GM21723 (cell line): ENCODE results near the gene TEAD1.

Source experiments
- ATAC-seq: cut with Tn5 transposase; IDR thresholded peaks from one replicate; pipeline ENCODE4 v1.9.1; 2021; ENCODE audit warnings: mild to moderate bottlenecking, moderate library complexity; ENCODE audit not compliant: unreplicated experiment

The TEAD1 gene

DNA sequence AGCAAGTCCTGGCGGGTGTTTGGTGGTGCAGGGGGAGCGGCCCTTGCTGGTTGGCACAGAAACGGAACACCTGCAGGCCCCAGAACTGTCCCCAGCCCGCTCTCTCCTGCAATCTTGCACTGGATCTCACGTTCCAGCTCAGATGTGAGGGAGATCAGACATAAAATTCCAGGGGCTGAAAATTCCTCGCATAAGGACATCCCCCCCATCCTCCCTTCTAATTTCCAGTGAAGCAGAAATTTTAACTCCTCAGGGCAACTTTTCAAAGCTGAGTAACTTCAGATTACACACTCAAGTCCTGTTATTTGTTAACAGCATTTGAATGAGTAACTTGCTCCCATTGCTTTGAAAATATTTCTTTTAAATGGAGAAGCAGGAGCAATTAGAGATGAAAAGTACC is 294.6 kb downstream of the TEAD1 start:
- no peak for ATAC-seq

DNA sequence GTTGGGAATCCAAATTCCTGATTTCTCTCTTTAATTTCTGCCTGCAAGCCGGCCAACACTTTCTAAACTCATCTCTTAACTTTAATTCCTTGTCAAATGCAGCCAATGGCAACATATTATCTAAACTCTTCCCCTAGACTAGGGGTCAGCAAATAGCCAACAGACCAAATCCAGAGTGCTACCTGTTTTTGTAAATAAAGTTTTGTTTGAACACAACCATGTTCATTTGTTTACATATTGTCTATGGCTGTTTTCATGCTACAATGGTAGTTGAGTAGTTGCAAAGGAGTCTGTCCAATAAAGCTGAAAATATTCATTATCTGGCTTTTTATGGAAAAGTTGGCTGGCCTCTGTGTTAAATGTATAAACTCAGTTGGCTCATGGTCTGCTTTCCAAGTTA is 297.7 kb downstream of the TEAD1 start:
- ATAC-seq, result no peak

DNA sequence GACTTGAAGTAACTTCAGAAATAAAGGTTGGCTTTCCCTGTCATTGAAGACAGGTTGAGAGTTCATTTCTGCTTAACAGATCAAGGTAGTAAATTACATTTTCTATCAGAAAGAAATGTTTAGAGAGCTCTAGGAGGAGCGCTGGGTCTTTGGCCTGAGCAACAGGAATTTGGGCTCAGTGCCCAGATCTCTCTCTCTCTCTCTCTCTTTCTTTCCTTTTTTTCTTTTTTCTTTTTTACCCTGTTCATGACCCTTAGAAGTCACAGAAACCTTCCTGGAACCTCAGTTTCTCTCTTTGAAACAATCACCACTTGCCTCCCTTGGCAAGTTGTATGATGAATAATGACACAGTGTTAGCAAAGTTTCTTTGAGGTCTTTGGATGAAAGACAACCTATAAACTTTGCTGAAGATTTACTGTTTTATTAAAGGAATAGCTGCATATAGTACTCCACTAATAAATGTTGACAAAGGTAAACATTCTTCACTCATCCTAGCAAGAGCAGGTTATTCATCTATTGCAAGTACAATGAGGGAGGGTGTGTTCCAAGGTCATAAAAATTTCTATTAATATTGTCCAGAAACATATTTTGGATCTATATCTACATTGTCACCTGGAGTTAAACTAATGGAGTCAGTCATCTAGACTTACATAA is 299.4 kb downstream of the TEAD1 start:
- ATAC-seq, result no peak

DNA sequence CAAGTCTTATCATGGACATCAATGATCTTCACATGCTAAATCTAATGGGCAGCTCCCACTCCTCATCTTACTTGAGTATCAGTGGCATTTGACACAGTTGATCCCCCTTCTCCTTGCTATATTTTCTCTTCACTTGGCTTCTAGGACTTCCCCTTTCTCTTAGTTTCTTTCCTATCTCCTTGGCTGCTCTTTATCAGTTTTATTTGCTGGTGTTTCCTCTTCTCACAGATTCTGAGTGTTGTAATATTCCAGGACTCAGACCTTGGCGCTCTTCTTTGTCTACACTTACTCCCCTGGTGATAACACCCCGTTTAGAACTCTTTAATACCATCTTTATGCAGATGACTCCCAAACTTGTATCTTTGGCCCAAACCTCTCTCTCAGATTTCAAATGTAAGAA is 301.0 kb downstream of the TEAD1 start:
- no peak for ATAC-seq

DNA sequence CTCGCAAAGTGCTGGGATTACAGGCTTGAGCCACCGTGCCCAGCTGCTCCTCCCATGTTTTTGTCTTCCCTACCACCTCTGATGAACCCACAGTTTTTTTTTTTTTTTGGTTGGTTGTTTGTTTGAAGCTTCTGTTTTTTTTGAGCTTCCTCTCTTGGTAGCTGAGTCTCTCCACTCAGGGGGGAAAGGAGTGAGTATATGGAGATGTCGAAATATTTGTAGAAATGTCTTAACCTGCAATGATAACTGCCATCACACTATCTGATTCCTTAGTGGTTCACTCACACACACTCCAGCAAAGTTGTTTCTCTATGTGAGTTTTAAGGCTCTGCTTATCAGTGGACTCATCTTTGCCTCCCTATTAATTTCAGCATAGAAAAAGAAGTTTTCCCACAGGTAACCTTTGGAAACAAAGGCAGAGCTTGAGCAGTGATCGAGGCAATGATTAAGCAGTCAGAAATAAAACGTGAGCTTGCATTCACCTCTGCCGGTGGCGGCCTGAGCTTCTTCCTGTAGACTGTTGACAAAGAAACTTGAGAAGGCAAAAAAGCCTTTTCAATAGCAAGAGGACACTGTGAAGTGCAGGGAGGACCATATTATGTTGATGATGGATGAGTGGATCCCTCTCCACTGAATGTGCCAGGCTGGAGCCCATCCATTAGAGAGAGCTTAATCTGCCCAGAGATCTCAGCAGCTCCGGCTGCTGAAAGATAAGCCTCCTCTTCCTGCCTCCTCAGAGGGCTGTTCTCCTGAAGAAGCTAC is 305.9 kb downstream of the TEAD1 start:
- no peak for ATAC-seq

DNA sequence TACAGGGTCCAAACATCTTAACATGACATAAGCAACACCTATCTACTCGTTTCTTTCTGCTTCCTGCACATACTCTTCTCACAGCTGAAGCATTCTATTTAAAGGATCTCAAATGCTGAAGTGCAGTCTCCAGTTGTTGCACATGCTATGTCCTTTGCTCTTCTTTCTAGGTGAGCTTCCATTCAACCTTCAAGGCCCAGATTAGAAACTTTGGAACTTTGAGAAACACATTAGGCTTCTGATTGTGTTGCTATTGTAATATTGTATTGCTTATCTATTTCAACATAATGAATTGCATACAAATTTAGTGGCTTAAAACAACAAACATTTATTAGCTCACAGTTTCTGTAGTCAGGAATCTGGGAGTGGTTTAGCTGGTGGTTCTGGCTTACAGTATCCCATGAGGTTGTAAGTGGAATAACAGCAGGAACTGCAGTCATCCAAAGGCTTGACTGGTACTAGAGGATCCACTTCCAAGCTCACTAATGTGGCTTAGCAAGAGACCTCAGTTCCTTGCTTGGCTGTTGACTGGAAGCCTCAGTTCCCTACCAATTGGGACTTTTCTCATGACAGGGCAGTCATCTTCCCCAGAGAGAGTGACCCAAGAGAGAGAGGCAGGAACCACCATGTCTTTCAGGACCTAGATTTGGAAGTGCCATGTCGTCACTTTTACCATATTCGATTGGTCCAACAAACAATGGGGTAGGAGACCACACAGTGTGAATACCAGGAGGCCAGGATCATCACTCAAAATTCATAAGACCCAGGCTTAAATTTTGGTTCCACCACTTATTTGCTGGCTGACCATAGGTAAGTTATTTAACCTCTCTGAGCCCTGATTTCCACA is 307.7 kb downstream of the TEAD1 start:
- ATAC-seq, result no peak

DNA sequence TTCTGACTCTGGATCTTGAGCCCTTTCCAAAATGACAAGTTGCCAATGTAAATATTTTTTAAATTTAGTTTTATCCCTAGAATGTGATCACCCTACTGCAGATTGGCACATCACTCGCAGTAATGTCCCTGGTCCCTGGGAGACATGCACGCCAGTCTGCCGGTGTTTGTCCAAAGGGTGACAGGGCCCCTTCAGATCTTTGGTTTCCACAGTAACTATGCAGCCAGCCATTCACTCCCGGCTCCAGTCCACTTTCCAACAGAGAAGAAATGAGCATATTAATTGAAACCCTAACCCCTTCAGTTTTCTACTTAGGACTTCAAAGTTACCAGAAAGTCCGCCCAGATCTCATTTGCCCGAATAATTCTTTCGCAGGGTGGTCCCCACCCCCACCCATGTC is 309.1 kb downstream of the TEAD1 start:
- no peak for ATAC-seq

DNA sequence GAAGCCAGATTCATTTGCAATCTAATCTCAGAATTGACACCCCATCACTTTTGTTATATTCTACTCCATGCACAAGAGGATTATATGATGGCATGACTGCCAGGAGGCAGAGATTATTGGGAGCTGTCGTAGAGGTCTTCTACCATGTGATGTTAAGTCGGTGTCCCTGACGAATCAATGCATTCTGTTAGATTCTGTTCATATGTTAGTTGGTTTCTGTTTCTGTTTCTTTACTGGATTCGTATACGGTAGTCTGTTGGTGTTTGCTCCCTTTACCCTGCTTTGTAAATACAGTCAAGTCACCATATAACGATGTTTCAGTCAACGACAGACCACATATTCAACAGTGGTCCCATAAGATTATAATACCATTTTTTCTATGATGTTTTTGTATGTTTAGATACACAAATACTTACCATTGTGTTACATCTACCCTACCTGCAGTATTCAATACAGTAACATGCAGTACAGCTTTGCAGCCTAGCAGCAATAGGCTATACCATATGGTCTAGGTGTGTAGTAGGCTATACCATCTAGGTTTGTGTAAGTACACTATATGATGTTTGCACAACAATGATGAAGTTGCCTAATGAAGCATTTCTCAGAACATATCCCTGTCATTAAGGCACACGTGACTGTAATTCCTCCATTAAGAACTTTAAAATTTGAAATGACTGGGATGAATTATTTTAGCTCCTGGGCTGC is 312.1 kb downstream of the TEAD1 start:
- no peak for ATAC-seq

DNA sequence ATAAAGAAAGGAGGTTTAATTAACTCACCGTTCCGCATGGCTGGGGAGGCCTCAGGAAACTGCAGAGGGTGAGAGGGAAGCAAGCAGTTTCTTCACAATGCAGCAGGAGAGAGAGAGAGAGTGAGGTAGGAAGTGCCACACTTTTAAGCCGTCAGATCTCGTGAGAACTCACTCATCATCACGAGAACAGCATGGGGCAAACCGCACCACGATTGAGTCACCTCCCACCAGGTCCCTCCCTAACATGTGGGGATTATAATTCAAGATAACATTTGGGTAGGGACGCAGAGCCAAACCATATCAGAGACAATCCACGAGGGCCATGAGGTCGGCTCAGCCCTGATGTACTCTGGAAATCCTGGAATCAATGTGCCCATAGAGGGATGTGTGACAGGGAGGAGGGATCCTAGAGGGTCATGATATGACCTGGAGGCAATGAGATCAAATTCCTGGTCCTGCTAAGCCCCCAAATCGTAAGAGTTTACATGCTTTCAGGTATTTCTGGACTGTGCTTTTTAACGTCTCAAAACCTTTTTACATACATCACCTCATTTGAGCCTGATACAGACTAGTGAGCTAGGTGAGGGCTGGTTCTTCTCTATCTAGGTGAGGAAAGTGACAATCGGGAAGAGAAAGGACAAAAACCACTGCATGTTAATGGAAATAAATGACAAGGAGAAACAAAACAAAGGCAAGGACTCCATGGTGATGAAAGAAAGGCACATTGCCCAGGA is 315.4 kb downstream of the TEAD1 start:
- no peak for ATAC-seq

DNA sequence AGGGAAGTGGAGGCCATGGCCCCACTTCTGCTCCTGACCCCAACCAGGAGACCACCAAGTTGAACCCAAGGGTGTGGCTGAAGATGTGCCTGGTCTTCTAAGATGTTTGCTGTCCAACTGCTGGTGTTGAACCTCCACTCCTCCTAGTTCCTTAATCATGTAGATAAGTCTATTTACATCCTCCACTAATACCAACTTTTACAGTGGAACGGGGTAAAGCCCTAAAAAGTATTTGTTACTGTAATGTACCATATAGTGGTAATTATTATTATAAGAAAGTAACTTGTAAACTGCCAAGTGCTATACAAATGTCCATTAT is 315.9 kb downstream of the TEAD1 start:
- ATAC-seq, result no peak

DNA sequence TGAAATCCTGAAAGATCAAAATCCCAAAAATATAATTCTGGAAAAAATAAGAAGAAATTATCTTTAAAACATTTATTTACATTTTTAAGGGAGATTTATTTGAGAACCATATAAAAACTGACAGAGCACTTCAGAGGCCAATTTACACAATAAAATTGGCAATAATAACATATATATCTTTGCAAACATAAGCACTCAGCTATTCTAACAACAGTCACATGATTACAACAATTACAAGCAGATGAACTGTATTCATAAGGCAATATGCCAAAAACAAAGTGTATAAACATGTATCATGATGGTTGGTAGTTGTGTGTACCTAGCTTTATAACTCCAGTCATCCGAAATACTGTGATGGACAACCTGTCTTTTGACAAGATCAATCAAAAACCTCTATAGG is 317.2 kb downstream of the TEAD1 start:
- no peak for ATAC-seq

DNA sequence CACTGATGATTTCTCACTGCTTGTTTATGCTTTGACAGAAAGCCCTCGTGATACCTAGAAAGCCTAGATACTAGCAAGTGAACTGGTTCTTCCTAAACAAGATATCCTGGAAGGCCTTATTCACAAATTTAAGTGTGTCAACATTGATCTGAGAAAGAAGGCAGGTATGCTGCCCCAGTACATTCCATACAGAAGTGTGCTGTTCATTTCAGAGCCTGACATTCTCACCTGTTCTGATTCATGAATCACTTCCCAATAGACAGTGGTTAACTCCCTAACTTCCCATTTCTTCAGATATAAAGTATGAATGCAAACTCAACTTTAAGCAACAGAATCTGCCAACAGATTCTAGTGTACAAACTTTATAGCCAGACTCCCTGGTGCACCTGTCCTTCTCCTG is 319.4 kb downstream of the TEAD1 start:
- ATAC-seq, result no peak
